A673 (cell line): Measurements from ENCODE around the gene CATSPERB.

Experiments
- CTCF ChIP-seq: fragments of 300-800, 200-600 bp; sonication (generic); conservative IDR thresholded peaks from 2 replicates; pipeline ENCODE4 v1.5.1; 2017; ENCODE audit warnings: low read depth, mild to moderate bottlenecking, antibody characterized with exemption, low read length, moderate library complexity, mixed read lengths
- EZH2 ChIP-seq: fragments of 200-600 bp; sonication (generic); IDR thresholded peaks from 2 replicates; pipeline ENCODE4 v1.6.1; 2017; ENCODE audit warnings: borderline replicate concordance, low read depth, mild to moderate bottlenecking, mixed read lengths, antibody characterized with exemption, low read length; ENCODE audit not compliant: poor library complexity, severe bottlenecking

- TF ChIP-seq EZH2 (no peak), CTCF (no peak)
Observed at GRCh38 chr14:91674911-91675310, 57.0 kb downstream of the CATSPERB start.
